Suprapubic skin (tissue), 4 donors: ENCODE data around the gene KNOP1. TPM values are rescaled to one million over a fixed set of nuclear protein-coding genes. Genes with fewer than 3 reads are reported as not detected.

Experiments used
- DNase-seq, 2 donors: peaks; one replicate each; pipeline ENCODE4 v3.0.0-alpha.2; 2019; ENCODE audit warnings: low spot score in 2 of 2
- H3K27ac ChIP-seq: fragments of 200-600 bp; sonication (generic); one replicate; pipeline ENCODE4 v1.5.1; 2019
- H3K27me3 ChIP-seq: fragments of 200-600 bp; sonication (generic); one replicate; pipeline ENCODE4 v1.5.1; 2019
- H3K36me3 ChIP-seq: fragments of 200-600 bp; sonication (generic); one replicate; pipeline ENCODE4 v1.5.1; 2019
- H3K4me1 ChIP-seq: fragments of 200-600 bp; sonication (generic); one replicate; pipeline ENCODE4 v1.5.1; 2019
- H3K4me3 ChIP-seq: fragments of 200-600 bp; sonication (generic); one replicate; pipeline ENCODE4 v1.5.1; 2019; ENCODE audit warnings: mild to moderate bottlenecking
- H3K9me3 ChIP-seq: fragments of 200-600 bp; sonication (generic); one replicate; pipeline ENCODE4 v1.5.1; 2019
- EP300 ChIP-seq: sonication (generic); formaldehyde crosslinking; IDR thresholded peaks from one replicate; pipeline ENCODE4 v1.6.1; 2017; ENCODE audit warnings: antibody characterized with exemption
- POLR2A ChIP-seq, 2 donors: fragments of 450-650 bp; IDR thresholded peaks; one replicate each; pipeline ENCODE4 v1.6.1; 2017; ENCODE audit warnings: antibody characterized with exemption in 2 of 2, mild to moderate bottlenecking in 2 of 2, moderate library complexity in 2 of 2
- POLR2AphosphoS5 ChIP-seq, 3 donors: sonication (generic); formaldehyde crosslinking; IDR thresholded peaks; one replicate each; pipeline ENCODE4 v1.6.1; 2017; ENCODE audit warnings: antibody characterized with exemption in 3 of 3
- WGBS: methylation state at CpG from one replicate; pipeline ENCODE4 v1.1.5; 2018; 5-methylcytosine and 5-hydroxymethylcytosine counted together
- total RNA-seq, 4 donors: library from RNA; depleted of rRNA; stranded (reverse); fragments of >200 nt; gene quantifications; one replicate each; pipeline ENCODE4 v1.1.0, GENCODE V29; 2016
- TF ChIP-seq, protein P1 (sequence below), 2 donors: fragments of 200-600 bp in 1 of 2; fragments of 450-650 bp in 1 of 2; sonication (generic) in 1 of 2; IDR thresholded peaks; one replicate each; pipeline ENCODE4 v1.5.1; 2016 to 2019; ENCODE audit warnings: antibody characterized with exemption in 2 of 2, mild to moderate bottlenecking in 1 of 2, moderate library complexity in 1 of 2

KNOP1 gene
- total RNA-seq, 4 donors from 2014 or later, result 7.9 to 22.8 (median 19.5) TPM

DNA sequence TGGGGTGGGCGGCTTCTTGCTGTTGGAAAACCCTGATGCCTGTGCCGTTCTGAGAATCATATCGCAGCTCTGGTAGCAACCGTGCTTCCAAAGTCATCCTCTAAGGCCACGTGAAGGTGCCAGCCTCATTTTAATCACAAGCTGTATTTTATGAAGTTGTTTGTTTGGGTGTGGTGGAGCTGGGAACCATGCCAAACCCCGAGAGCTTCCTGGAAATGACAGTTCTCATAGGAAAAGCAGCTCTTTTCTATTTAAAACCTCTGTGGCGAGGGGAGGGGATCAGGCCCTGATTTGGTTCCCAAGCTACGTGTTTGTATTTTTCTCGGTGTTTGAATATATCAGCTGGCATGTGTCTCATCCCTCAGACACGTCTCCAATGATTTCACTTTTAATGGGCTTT, 21.7 kb downstream of the KNOP1 start:
- H3K36me3 ChIP-seq, result peaks cover 22% of the 10 kb centered on the region
- H3K4me1 ChIP-seq, result peaks cover 57% of the 10 kb centered on the region
- no peak overlapping the region for H3K4me3 ChIP-seq
- no peaks in the 10 kb centered on the region for H3K27me3 ChIP-seq
- TF ChIP-seq POLR2AphosphoS5 (IDR thresholded peaks at IDR 0.05), result peak in 2 of 3 donors; percentile 34 to 47
- TF ChIP-seq, protein P1, sequence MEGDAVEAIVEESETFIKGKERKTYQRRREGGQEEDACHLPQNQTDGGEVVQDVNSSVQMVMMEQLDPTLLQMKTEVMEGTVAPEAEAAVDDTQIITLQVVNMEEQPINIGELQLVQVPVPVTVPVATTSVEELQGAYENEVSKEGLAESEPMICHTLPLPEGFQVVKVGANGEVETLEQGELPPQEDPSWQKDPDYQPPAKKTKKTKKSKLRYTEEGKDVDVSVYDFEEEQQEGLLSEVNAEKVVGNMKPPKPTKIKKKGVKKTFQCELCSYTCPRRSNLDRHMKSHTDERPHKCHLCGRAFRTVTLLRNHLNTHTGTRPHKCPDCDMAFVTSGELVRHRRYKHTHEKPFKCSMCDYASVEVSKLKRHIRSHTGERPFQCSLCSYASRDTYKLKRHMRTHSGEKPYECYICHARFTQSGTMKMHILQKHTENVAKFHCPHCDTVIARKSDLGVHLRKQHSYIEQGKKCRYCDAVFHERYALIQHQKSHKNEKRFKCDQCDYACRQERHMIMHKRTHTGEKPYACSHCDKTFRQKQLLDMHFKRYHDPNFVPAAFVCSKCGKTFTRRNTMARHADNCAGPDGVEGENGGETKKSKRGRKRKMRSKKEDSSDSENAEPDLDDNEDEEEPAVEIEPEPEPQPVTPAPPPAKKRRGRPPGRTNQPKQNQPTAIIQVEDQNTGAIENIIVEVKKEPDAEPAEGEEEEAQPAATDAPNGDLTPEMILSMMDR (IDR thresholded peaks at IDR 0.05), result no peak
- peak; percentile 91 to 95 for DNase-seq
- H3K27ac ChIP-seq, result peak overlapping the region; percentile 85
- WGBS, result 3% methylated on average over 10 of the region's 10 CpGs
- no peaks in the 10 kb centered on the region for H3K9me3 ChIP-seq

DNA sequence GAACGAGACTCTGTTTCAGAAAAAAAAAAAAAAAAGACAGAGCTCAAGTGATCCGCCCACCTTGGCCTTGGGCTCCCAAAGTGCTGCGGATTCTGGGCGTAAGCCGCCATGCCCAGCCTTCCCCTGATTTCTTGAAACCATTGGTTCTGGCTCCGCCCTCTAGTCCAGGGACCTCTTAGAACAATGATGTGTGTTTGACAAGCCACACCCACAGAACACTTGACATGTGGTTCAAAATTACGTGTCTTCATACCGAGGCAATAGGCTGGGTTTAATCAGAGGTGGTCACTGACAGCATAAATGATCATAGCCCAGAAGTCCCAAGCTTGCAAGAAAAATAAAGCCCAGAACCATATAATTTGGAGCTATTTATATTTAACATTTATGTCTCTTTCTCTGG, 23.0 kb downstream of the KNOP1 start:
- H3K27me3 ChIP-seq, result no peaks in the 10 kb centered on the region
- peaks cover 22% of the 10 kb centered on the region for H3K36me3 ChIP-seq
- DNase-seq, result no peak
- H3K9me3 ChIP-seq, result no peaks in the 10 kb centered on the region
- TF ChIP-seq EP300, result no peak
- no peak for TF ChIP-seq POLR2A (IDR thresholded peaks at IDR 0.05)
- H3K4me1 ChIP-seq, result peaks cover 60% of the 10 kb centered on the region
- WGBS, result 76% methylated on average over 8 of the region's 8 CpGs
- H3K27ac ChIP-seq, result no peak overlapping the region
- no peak overlapping the region for H3K4me3 ChIP-seq

DNA sequence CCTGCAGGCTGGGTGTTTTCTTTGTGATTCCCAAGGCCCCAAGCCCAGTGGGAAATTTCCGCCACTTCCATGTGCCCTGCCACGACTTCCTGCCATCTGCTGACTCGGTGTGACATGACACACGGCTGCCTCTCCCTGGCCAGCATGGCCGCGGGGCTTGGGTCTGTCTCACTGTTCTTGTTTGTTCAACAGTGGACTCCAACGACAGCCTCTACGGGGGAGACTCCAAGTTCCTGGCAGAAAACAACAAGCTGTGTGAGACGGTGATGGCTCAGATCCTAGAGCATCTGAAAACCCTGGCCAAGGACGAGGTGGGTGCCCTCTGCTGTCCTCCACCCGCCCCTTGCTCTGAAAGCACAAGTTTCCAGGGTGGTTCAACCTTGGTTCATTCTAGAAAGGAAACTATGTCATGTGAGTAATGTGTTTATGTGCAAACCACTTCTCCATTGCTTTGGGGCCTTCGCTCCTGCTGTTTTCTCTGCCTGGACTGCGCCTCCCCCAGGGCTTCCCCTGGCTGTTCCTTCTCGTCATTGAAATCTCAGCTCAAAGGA, 26.8 kb downstream of the KNOP1 start:
- no peak for DNase-seq
- peaks cover 35% of the 10 kb centered on the region for H3K4me1 ChIP-seq
- peaks cover 28% of the 10 kb centered on the region for H3K36me3 ChIP-seq
- no peaks in the 10 kb centered on the region for H3K9me3 ChIP-seq
- WGBS, result 87% methylated on average over 14 of the region's 14 CpGs
- H3K4me3 ChIP-seq, result no peak overlapping the region
- TF ChIP-seq POLR2A (IDR thresholded peaks at IDR 0.05) (no peak), POLR2AphosphoS5 (IDR thresholded peaks at IDR 0.05) (no peak), EP300 (no peak)
- TF ChIP-seq, protein P1 (IDR thresholded peaks at IDR 0.05), result no peak
- peak overlapping the region; percentile 45 for H3K27ac ChIP-seq
- H3K27me3 ChIP-seq, result no peaks in the 10 kb centered on the region

DNA sequence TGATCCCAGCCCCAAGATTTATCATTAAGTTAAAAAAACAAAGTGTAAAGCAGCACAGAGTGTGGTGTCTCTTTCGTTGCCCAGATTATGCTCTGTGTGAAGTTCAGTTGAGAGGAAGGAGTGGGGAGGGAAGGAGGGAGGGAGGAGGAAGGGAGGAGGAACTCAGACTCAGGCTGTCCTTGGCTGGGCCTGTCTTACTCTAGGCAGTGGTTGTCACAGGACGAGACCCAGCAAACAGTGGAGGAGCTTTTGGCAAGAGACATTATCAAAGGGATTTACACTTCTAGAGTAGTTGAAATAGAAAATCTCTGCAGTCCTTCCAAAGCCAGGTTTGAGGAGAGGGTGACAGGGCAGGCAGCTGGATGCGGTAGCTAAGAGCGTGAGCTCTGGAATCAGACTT, 27.8 kb downstream of the KNOP1 start:
- Histone ChIP-seq H3K27me3 (no peaks in the 10 kb centered on the region), H3K4me3 (no peak overlapping the region), H3K36me3 (peaks cover 33% of the 10 kb centered on the region), H3K9me3 (no peaks in the 10 kb centered on the region), H3K27ac (peak overlapping the region; percentile 45), H3K4me1 (peaks cover 26% of the 10 kb centered on the region)
- no peak for DNase-seq
- TF ChIP-seq, protein P1 (IDR thresholded peaks at IDR 0.05), result no peak
- TF ChIP-seq EP300 (no peak), POLR2A (IDR thresholded peaks at IDR 0.05) (no peak), POLR2AphosphoS5 (IDR thresholded peaks at IDR 0.05) (no peak)
- WGBS, result 67% methylated on average over 4 of the region's 4 CpGs

DNA sequence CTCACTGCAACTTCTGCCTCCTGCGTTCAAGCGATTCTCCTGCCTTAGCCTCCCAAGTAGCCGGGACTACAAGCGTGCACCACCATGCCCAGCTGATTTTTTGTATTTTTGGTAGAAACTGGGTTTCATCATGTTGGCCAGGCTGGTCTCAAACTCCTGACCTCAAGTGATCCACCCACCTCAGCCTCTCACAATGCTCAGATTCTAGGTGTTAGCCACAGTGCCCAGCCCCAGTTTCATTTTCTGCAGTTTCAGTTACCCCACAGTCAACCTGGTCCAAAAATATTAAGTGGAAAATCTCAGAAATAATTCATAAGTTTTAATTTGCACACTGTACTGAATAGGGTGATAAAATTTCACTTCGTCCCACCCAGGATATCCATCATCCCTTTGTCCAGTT, 28.7 kb downstream of the KNOP1 start:
- Histone ChIP-seq H3K27ac (no peak overlapping the region), H3K27me3 (no peaks in the 10 kb centered on the region), H3K36me3 (peaks cover 42% of the 10 kb centered on the region), H3K9me3 (no peaks in the 10 kb centered on the region), H3K4me3 (no peak overlapping the region), H3K4me1 (peaks cover 26% of the 10 kb centered on the region)
- 94% methylated on average over 5 of the region's 5 CpGs for WGBS
- TF ChIP-seq EP300, result no peak
- TF ChIP-seq POLR2A (IDR thresholded peaks at IDR 0.05), result no peak
- no peak for TF ChIP-seq POLR2AphosphoS5 (IDR thresholded peaks at IDR 0.05)
- TF ChIP-seq, protein P1 (IDR thresholded peaks at IDR 0.05), result no peak
- DNase-seq, result no peak
